ENCODE measurements around the gene PSD2. TPM values are rescaled to one million over a fixed set of nuclear protein-coding genes. Genes with fewer than 3 reads are reported as not detected.

PSD2 gene
- total and polyA plus RNA-seq, 5 donors, result 0.02 to 0.11 (median 0.06) TPM; not detected in 2

DNA sequence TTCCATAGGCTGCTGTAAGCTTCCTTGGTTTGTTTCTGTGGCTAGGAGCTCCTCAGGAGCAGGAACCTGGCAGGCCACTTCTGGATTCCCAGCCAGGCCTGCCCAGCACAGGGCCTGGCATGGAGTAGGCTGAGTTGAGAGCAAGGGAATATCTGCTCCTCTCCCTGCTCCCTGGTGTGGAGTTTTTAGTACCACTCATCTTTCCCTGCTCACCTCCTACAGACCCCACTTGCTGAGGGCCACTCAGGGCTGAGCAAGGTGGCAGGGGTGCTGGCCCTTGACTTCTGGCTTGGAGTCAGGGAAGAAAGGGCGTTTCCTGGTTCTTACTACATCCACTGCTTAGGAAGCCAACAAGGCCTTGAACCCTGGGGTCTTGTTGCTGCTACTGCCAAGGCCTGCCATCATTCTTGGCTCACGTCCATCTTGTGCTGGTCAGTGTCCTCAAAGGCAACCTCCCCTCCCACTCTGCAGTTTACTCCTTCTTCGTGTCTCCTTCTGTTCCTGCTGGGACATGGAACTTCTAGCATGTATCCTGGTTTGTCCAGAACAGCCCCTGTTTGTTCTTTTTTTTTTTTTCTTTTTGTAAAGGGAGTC is 54.9 kb downstream of the PSD2 start:
- Histone ChIP-seq H3K4me1 (ENCODE audit: control insufficient read depth, insufficient read depth, low read length) (no peaks in the 10 kb centered on the region), H3K4me3 (ENCODE audit: low read length) (no peak overlapping the region), H3K27ac (ENCODE audit: low read length) (no peak overlapping the region), H3K9me3 (ENCODE audit: control insufficient read depth, low read length) (no peaks in the 10 kb centered on the region), H3K27me3 (ENCODE audit: control insufficient read depth, insufficient read depth) (no peaks in the 10 kb centered on the region)
- no peak for DNase-seq
- WGBS, result 77% methylated on average over 3 of the region's 3 CpGs
- intact Hi-C loops (cut with DNase I), result no loop called here
- ATAC-seq, result no peak

DNA sequence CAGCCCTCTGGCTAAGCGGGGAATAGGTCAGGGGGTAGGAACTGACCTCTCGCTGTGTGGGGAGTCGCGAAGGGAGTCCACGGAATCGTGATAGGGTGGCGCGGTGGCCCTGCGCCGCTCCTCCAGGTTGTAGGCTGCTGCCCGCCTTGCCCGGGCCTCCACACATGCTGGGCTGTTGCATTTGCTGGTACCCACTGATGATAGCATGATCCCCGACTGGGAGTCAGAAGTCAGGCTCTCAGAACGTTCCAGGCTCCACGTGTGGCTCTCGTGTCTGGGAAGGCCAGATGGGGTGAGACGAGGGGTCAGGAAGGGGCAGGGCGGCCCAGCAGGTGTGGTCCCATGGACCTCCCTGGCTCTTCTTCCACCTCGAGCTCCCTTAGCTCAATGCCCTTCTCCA is 56.0 kb downstream of the PSD2 start:
- 94% methylated on average over 19 of the region's 19 CpGs for WGBS

DNA sequence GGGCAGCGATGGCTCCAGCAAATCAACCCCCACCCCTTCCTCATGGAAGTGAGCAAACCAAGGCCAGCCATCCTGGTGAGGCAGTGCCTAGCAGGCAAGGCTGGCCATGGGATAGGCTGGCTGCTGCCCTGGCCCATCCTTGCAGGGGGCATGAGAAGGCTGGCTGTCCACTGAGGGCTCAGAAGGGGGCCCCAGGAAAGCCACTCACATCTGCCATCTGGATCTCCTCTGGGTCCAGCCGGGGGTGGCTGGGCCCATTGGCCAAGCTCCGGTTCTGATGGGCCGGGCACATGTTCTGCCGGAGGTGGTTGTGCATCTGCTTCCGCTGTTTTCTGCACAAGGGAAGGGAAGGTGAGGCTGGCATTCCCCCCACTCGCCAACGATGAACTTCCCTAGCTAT is 57.1 kb downstream of the PSD2 start:
- H3K27me3 ChIP-seq (ENCODE audit: control insufficient read depth, insufficient read depth), result no peaks in the 10 kb centered on the region
- ATAC-seq (no peak), DNase-seq (no peak)
- intact Hi-C loops (cut with DNase I), result no loop called here
- 90% methylated on average over 8 of the region's 8 CpGs for WGBS
- no peaks in the 10 kb centered on the region for H3K4me1 ChIP-seq (ENCODE audit: control insufficient read depth, insufficient read depth, low read length)
- no peak overlapping the region for H3K27ac ChIP-seq (ENCODE audit: low read length)
- no peak overlapping the region for H3K4me3 ChIP-seq (ENCODE audit: low read length)
- no peaks in the 10 kb centered on the region for H3K9me3 ChIP-seq (ENCODE audit: control insufficient read depth, low read length)

More for the DNA sequence above, 56.0 kb downstream of the PSD2 start:
- ATAC-seq (no peak), DNase-seq (no peak)
- Histone ChIP-seq H3K9me3 (ENCODE audit: control insufficient read depth, low read length) (no peaks in the 10 kb centered on the region), H3K27ac (ENCODE audit: low read length) (no peak overlapping the region), H3K27me3 (ENCODE audit: control insufficient read depth, insufficient read depth) (no peaks in the 10 kb centered on the region), H3K4me3 (ENCODE audit: low read length) (no peak overlapping the region), H3K4me1 (ENCODE audit: control insufficient read depth, insufficient read depth, low read length) (no peaks in the 10 kb centered on the region)
- intact Hi-C loops (cut with DNase I), result no loop called here

DNA sequence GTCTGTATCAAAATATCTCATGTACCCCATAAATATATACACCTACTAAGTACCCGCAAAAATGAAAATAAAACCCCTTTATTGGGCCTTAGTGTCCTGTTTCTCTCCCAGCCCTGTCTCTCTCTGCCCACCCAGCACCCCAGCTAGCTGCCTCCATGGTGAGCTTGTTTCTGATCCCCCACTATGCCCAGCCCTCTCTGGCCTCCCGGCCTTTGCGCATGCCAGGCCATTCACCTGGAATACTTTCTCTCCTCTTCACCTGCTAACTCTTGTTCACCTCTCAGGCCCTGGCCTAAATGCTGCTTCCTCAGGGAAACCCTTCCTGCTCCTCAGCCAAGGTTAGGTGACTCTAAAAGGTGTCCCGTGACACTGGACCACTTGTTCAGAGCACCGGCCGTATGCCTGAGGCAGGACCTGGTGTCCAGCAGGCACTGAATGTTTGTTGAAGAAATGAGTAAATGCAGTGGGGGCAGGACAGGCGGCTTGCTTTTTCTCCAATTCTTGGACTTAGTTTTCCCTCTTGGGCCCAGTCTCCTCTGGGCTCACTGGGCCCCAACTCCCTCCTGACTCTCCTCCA is 58.5 kb downstream of the PSD2 start:
- ATAC-seq (no peak), DNase-seq (no peak)
- Histone ChIP-seq H3K27me3 (ENCODE audit: control insufficient read depth, insufficient read depth) (no peaks in the 10 kb centered on the region), H3K4me3 (ENCODE audit: low read length) (no peak overlapping the region), H3K27ac (ENCODE audit: low read length) (no peak overlapping the region), H3K9me3 (ENCODE audit: control insufficient read depth, low read length) (no peaks in the 10 kb centered on the region), H3K4me1 (ENCODE audit: control insufficient read depth, insufficient read depth, low read length) (no peaks in the 10 kb centered on the region)
- intact Hi-C loops (cut with DNase I), result no loop called here
- 95% methylated on average over 7 of the region's 7 CpGs for WGBS

DNA sequence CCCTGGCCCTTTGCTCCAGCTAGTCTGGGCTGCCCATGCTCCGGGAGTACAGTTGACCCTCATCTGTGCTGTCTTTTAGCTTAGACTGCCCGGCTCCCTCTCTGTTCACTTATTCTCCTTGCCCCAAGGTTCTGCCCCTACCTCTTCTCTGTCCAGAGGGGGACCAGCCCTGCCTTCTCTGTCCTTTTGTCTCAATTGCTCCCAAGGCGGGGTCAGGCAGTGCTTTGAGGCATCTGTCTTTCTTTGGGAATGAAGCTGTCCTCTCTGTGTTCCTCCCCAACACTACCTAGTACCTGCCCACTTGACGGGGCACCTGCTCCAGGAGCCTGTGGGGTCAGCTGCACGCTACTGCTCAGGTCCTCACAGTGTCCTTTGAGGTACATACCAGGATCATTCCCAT is 59.3 kb downstream of the PSD2 start:
- no peak for DNase-seq
- H3K4me1 ChIP-seq (ENCODE audit: control insufficient read depth, insufficient read depth, low read length), result no peaks in the 10 kb centered on the region
- ATAC-seq, result no peak
- no peaks in the 10 kb centered on the region for H3K9me3 ChIP-seq (ENCODE audit: control insufficient read depth, low read length)
- no peaks in the 10 kb centered on the region for H3K27me3 ChIP-seq (ENCODE audit: control insufficient read depth, insufficient read depth)
- intact Hi-C loops (cut with DNase I), result loop anchor here in 1 of 4 donors (5.0 kb wide), 1 partner anchor 68 kb away; no protein-coding TSS in a partner anchor
- no peak overlapping the region for H3K27ac ChIP-seq (ENCODE audit: low read length)
- 97% methylated on average over 5 of the region's 5 CpGs for WGBS
- H3K4me3 ChIP-seq (ENCODE audit: low read length), result no peak overlapping the region

DNA sequence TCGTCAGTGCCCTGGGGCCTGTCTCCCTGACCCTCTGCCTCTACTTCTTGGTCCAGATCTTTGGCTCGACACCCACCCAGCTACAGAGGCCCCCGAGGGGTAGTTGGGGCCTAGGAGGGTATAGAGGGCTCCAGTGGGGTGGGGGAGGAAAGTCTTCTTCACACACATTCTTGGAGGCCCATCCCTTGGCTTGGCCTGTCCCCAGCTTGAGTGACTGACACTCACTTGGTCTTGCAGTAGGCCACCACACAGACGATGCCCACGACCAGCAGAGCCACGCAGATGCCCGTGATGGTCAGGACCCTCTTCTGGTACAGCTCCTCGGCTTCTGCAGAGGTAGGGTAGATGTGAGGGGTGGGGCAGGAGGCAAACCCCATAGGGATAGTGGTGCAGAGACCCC is 59.8 kb downstream of the PSD2 start:
- Histone ChIP-seq H3K27ac (ENCODE audit: low read length) (no peak overlapping the region), H3K4me3 (ENCODE audit: low read length) (no peak overlapping the region), H3K27me3 (ENCODE audit: control insufficient read depth, insufficient read depth) (no peaks in the 10 kb centered on the region), H3K9me3 (ENCODE audit: control insufficient read depth, low read length) (no peaks in the 10 kb centered on the region), H3K4me1 (ENCODE audit: control insufficient read depth, insufficient read depth, low read length) (no peaks in the 10 kb centered on the region)
- intact Hi-C loops (cut with DNase I), result loop anchor here in 1 of 4 donors (5.0 kb wide), 1 partner anchor 68 kb away; no protein-coding TSS in a partner anchor
- WGBS, result 93% methylated on average over 8 of the region's 8 CpGs
- ATAC-seq (no peak), DNase-seq (no peak)

DNA sequence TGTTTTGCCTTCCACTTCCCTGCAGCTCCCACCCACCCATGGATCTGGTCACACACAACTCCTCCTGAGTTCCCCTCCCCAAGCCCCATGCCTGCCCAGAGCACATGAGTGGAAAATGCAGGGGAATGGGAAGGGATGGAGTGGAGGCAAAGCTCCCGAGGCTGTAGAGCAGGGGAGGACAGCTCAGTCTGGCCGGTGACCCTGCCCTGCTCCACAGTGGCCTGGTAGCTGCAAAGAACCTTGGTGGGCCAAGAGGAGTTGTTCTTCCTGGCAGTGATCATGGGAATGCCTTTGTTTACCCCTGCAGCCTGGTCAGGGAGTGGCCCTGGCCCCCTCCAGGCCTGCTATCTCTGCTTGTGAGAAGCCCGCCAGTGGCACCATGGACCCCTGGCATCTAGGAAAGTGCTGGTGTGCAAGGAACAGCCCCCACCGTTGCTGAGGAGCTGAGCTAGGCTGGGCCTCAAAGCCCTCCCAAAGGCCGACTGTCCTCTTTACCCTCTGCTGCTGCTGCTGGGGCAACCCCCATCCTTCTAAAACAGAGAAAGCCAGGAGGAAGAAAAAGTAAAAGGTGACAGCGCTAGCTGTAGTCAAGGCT is 60.4 kb downstream of the PSD2 start:
- Histone ChIP-seq H3K4me3 (ENCODE audit: low read length) (no peak overlapping the region), H3K9me3 (ENCODE audit: control insufficient read depth, low read length) (no peaks in the 10 kb centered on the region), H3K4me1 (ENCODE audit: control insufficient read depth, insufficient read depth, low read length) (no peaks in the 10 kb centered on the region), H3K27ac (ENCODE audit: low read length) (no peak overlapping the region), H3K27me3 (ENCODE audit: control insufficient read depth, insufficient read depth) (no peaks in the 10 kb centered on the region)
- DNase-seq (no peak), ATAC-seq (no peak)
- intact Hi-C loops (cut with DNase I), result loop anchor here in 1 of 4 donors (5.0 kb wide), 1 partner anchor 69 kb away; no protein-coding TSS in a partner anchor
- 90% methylated on average over 6 of the region's 6 CpGs for WGBS

DNA sequence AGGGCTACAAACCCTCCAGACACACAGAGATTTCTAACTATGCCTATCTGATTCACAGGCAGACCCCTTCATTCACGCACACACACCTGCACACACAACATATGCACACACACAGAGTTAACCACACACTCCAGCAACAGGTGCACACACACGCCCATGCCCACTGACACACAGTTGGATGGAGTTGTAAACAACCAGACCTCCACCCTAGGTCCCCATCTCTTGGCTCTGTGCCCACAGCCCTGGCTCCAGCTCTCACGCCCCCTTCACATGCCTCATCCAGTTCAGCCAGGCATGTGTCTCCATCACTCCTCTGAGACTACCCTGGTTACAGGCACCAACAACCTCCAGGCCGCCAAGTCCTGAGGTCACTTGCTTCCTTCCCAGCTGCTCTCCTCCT is 61.1 kb downstream of the PSD2 start:
- WGBS, result 84% methylated on average over 4 of the region's 4 CpGs
- no peak overlapping the region for H3K27ac ChIP-seq (ENCODE audit: low read length)
- H3K9me3 ChIP-seq (ENCODE audit: control insufficient read depth, low read length), result no peaks in the 10 kb centered on the region
- DNase-seq (no peak), ATAC-seq (no peak)
- H3K4me3 ChIP-seq (ENCODE audit: low read length), result no peak overlapping the region
- no peaks in the 10 kb centered on the region for H3K4me1 ChIP-seq (ENCODE audit: control insufficient read depth, insufficient read depth, low read length)
- H3K27me3 ChIP-seq (ENCODE audit: control insufficient read depth, insufficient read depth), result no peaks in the 10 kb centered on the region
- intact Hi-C loops (cut with DNase I), result loop anchor here in 1 of 4 donors (5.0 kb wide), 1 partner anchor 69 kb away; no protein-coding TSS in a partner anchor

DNA sequence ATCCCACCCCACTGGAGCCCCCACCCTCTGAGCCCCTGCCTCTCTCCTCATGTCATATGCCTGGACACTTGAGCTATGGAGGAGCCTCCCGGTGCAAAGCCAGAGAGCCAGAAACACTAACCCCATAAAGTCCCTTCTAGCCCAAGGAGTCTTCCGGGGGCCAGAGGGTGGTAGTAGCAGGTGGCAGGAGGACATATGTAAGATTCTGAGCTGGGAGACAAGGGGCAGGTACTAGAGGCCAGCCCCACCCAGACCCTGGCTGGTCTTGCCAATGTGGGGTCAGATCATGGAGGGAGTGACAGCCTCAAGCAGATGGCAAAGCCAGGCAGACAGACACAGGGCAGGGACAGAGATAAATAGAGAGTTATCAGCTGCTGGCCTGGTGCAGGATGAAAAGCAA is 63.4 kb downstream of the PSD2 start:
- no peak for ATAC-seq
- 93% methylated on average over 2 of the region's 2 CpGs for WGBS
- Histone ChIP-seq H3K27me3 (ENCODE audit: control insufficient read depth, insufficient read depth) (no peaks in the 10 kb centered on the region), H3K9me3 (ENCODE audit: control insufficient read depth, low read length) (no peaks in the 10 kb centered on the region), H3K27ac (ENCODE audit: low read length) (no peak overlapping the region), H3K4me1 (ENCODE audit: control insufficient read depth, insufficient read depth, low read length) (no peaks in the 10 kb centered on the region), H3K4me3 (ENCODE audit: low read length) (no peak overlapping the region)
- DNase-seq, result no peak
- intact Hi-C loops (cut with DNase I), result loop anchor here in 1 of 4 donors (5.0 kb wide), 1 partner anchor 72 kb away; no protein-coding TSS in a partner anchor

DNA sequence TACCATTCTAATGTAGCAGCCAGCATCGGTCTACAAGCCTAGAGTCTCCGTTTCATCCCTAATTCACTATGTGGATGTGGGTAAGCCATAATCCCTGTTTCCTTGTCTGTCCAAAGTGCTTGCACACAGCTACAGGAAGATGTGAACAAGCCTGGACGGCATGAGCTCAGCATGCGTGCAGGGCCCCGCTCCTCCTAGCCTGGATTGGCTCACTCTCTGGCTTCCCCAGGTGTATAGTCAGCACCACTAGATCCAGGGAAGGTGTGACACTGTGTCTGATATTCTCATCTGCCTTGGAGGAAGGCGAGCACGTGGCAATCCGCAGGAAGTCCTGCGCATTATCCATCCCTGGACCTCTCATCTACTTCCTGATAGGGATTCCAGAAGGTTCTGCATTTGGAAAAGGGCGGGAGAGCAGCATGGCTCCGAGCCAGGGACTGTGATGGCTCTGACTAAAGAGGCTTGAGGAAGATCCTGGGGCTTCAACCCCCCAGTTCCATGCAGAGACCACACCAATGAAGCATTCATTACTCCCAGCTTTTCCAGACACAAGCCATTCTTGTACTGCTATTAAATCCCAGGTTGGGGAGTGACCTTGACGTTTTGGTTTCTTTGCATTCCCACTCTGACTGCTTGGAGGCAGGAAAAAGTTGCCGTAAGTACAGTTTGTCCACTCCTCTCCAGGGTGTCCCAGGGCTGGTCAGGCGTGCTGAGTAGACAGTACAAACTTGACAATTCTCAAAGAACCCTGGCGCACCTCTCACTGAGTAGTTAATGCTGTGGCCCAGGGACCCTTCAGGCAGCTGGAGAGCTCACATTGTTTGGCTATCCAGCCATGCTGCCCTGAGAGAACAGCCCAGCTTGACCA is 65.6 kb downstream of the PSD2 start:
- Histone ChIP-seq H3K9me3 (ENCODE audit: control insufficient read depth, low read length) (no peaks in the 10 kb centered on the region), H3K4me3 (ENCODE audit: low read length) (no peak overlapping the region), H3K27ac (ENCODE audit: low read length) (no peak overlapping the region), H3K4me1 (ENCODE audit: control insufficient read depth, insufficient read depth, low read length) (no peaks in the 10 kb centered on the region), H3K27me3 (ENCODE audit: control insufficient read depth, insufficient read depth) (no peaks in the 10 kb centered on the region)
- WGBS, result 81% methylated on average over 15 of the region's 15 CpGs
- ATAC-seq (no peak), DNase-seq (no peak)
- intact Hi-C loops (cut with DNase I), result loop anchor here in 3 of 4 donors (5.0 kb wide), 2 partner anchors 74 to 106 kb away; no protein-coding TSS in a partner anchor

DNA sequence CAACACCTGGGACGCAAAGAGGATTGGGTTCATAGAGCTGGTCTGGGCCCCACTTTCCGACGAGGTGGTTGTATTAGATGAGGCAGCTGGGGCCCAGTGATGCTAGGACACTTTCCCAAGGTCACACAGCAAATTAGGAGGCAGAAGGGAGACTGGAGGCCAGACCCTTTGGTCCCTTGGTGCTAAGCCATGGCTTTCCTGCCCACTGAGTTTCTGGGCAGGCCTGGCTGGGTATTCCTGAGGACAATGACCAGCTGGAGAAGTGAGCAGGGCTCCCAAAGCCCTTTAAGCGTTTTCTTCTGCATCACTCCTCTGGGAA is 66.2 kb downstream of the PSD2 start:
- intact Hi-C loops (cut with DNase I), result loop anchor here in 3 of 4 donors (5.0 kb wide), 2 partner anchors 75 to 105 kb away; no protein-coding TSS in a partner anchor
- DNase-seq, result no peak
- Histone ChIP-seq H3K9me3 (ENCODE audit: control insufficient read depth, low read length) (no peaks in the 10 kb centered on the region), H3K4me1 (ENCODE audit: control insufficient read depth, insufficient read depth, low read length) (no peaks in the 10 kb centered on the region), H3K27me3 (ENCODE audit: control insufficient read depth, insufficient read depth) (no peaks in the 10 kb centered on the region), H3K27ac (ENCODE audit: low read length) (no peak overlapping the region), H3K4me3 (ENCODE audit: low read length) (no peak overlapping the region)
- 92% methylated on average over 4 of the region's 4 CpGs for WGBS
- ATAC-seq, result no peak
